OCI-LY1 (cell line): Measurements from ENCODE around the gene ANKRD11.

ENCODE experiments used
- H2AFZ ChIP-seq: fragments of 200-600 bp; sonication (generic), shearing (Covaris generic); 2 replicates; pipeline ENCODE4 v1.6.0; 2014; ENCODE audit warnings: antibody characterized with exemption, mild to moderate bottlenecking, low read length
- H3F3A ChIP-seq: fragments of 200-600 bp; sonication (generic), shearing (Covaris generic); 2 replicates; pipeline ENCODE4 v1.6.0; 2014; ENCODE audit warnings: mild to moderate bottlenecking, antibody characterized with exemption, low read length, moderate library complexity; ENCODE audit not compliant: insufficient read depth
- H3K27ac ChIP-seq: fragments of 200-600 bp; sonication (generic); 2 replicates; pipeline ENCODE4 v1.5.1; 2014; ENCODE audit warnings: low read length, mixed run types, mild to moderate bottlenecking, low read depth; ENCODE audit not compliant: poor library complexity, severe bottlenecking
- H3K27me3 ChIP-seq: fragments of 200-600 bp; sonication (generic); 2 replicates; pipeline ENCODE4 v1.6.0; 2014; ENCODE audit warnings: antibody characterized with exemption, mild to moderate bottlenecking, low read length, moderate library complexity; ENCODE audit not compliant: insufficient read depth
- H3K36me3 ChIP-seq: fragments of 200-600 bp; sonication (generic); 2 replicates; pipeline ENCODE4 v1.6.1; 2014; ENCODE audit warnings: mild to moderate bottlenecking, antibody characterized with exemption, low read length, moderate library complexity, mixed read lengths; ENCODE audit not compliant: insufficient read depth
- H3K4me1 ChIP-seq: fragments of 200-600 bp; sonication (generic); 2 replicates; pipeline ENCODE4 v1.5.1; 2014; ENCODE audit warnings: mild to moderate bottlenecking, low read length, moderate library complexity; ENCODE audit not compliant: insufficient read depth, severe bottlenecking
- H3K4me2 ChIP-seq: fragments of 200-600 bp; sonication (generic), shearing (Covaris generic); 2 replicates; pipeline ENCODE4 v1.6.1; 2014; ENCODE audit warnings: low read length
- H3K4me3 ChIP-seq: fragments of 200-600 bp; sonication (generic); 2 replicates; pipeline ENCODE4 v1.5.1; 2014; ENCODE audit warnings: low read length, low read depth, mild to moderate bottlenecking, mixed read lengths; ENCODE audit not compliant: poor library complexity, severe bottlenecking
- H3K79me2 ChIP-seq: fragments of 200-600 bp; shearing (Covaris generic); 2 replicates; pipeline ENCODE4 v1.6.1; 2016; ENCODE audit warnings: mixed run types, low read length, mixed read lengths; ENCODE audit not compliant: insufficient read depth
- H3K9ac ChIP-seq: fragments of 200-600 bp; sonication (generic), shearing (Covaris generic); 2 replicates; pipeline ENCODE4 v1.6.1; 2014; ENCODE audit warnings: mild to moderate bottlenecking, low read length, mixed read lengths
- H3K9me2 ChIP-seq: fragments of 200-600 bp; sonication (generic), shearing (Covaris generic); 2 replicates; pipeline ENCODE4 v1.6.1; 2014; ENCODE audit warnings: low read depth, mild to moderate bottlenecking, low read length, mixed read lengths
- H3K9me3 ChIP-seq: fragments of 200-600 bp; shearing (Covaris generic); 2 replicates; pipeline ENCODE4 v1.6.1; 2014; ENCODE audit warnings: low read length, mixed read lengths
- H4K20me1 ChIP-seq: fragments of 200-600 bp; sonication (generic), shearing (Covaris generic); 2 replicates; pipeline ENCODE4 v1.6.0; 2016; ENCODE audit warnings: mild to moderate bottlenecking, low read length; ENCODE audit not compliant: insufficient read depth
- CTCF ChIP-seq: fragments of 200-600 bp; sonication (generic), shearing (Covaris generic); IDR thresholded peaks from 2 replicates; pipeline ENCODE4 v1.5.1; 2017; ENCODE audit warnings: mild to moderate bottlenecking, antibody characterized with exemption, low read length, moderate library complexity, mixed read lengths
- EZH2 ChIP-seq: fragments of 200-600 bp; sonication (generic), shearing (Covaris generic); IDR thresholded peaks from 2 replicates; pipeline ENCODE4 v1.8.0; 2017; ENCODE audit warnings: borderline replicate concordance, mixed run types, mild to moderate bottlenecking, antibody characterized with exemption, low read length, moderate library complexity, mixed read lengths

The ANKRD11 gene

GRCh38 chr16:89446975-89447293, 43.4 kb downstream of the ANKRD11 start:
- Histone ChIP-seq H3K27ac (no peak overlapping the region), H3K9me2 (no peaks in the 10 kb centered on the region), H3K4me2 (no peak overlapping the region), H2AFZ (no peak overlapping the region), H3K79me2 (peaks cover 100% of the 10 kb centered on the region), H3K9ac (no peak overlapping the region), H3K27me3 (no peaks in the 10 kb centered on the region), H3K4me3 (no peak overlapping the region), H4K20me1 (0 out of 2 replicates have a peak, but pooled peaks cover 3% of the 10 kb centered on the region), H3F3A (no peaks in the 10 kb centered on the region), H3K9me3 (no peaks in the 10 kb centered on the region), H3K4me1 (peaks cover 50% of the 10 kb centered on the region), H3K36me3 (no peaks in the 10 kb centered on the region)
- TF ChIP-seq CTCF (no peak), EZH2 (no peak)

- Histone ChIP-seq H3K36me3 (no peaks in the 10 kb centered on the region), H3K4me1 (peaks cover 50% of the 10 kb centered on the region), H3K79me2 (peaks cover 100% of the 10 kb centered on the region), H2AFZ (no peak overlapping the region), H3F3A (no peaks in the 10 kb centered on the region), H3K27me3 (no peaks in the 10 kb centered on the region), H3K9me3 (no peaks in the 10 kb centered on the region), H3K9ac (no peak overlapping the region), H4K20me1 (no peaks in the 10 kb centered on the region), H3K9me2 (no peaks in the 10 kb centered on the region), H3K27ac (no peak overlapping the region), H3K4me3 (no peak overlapping the region), H3K4me2 (no peak overlapping the region)
- TF ChIP-seq CTCF (no peak), EZH2 (no peak)
These were observed 44.0 kb downstream of the ANKRD11 start for GRCh38 chr16:89446136-89446974.

- Histone ChIP-seq H3K27ac (peak overlapping the region; percentile 34), H3K9me2 (no peaks in the 10 kb centered on the region), H4K20me1 (no peaks in the 10 kb centered on the region), H3K79me2 (peaks cover 100% of the 10 kb centered on the region), H3K4me1 (peaks cover 50% of the 10 kb centered on the region), H3K9me3 (no peaks in the 10 kb centered on the region), H2AFZ (no peak overlapping the region), H3K27me3 (no peaks in the 10 kb centered on the region), H3K36me3 (peaks cover under 1% of the 10 kb centered on the region; the same call in 1 of the 2 replicates), H3K4me3 (no peak overlapping the region), H3K4me2 (no peak overlapping the region), H3K9ac (no peak overlapping the region), H3F3A (no peaks in the 10 kb centered on the region)
- TF ChIP-seq CTCF (no peak), EZH2 (no peak)
These were observed 45.2 kb downstream of the ANKRD11 start for GRCh38 chr16:89445166-89445565.
